ENCODE measurements around the gene LAD1.

The LAD1 gene

DNA sequence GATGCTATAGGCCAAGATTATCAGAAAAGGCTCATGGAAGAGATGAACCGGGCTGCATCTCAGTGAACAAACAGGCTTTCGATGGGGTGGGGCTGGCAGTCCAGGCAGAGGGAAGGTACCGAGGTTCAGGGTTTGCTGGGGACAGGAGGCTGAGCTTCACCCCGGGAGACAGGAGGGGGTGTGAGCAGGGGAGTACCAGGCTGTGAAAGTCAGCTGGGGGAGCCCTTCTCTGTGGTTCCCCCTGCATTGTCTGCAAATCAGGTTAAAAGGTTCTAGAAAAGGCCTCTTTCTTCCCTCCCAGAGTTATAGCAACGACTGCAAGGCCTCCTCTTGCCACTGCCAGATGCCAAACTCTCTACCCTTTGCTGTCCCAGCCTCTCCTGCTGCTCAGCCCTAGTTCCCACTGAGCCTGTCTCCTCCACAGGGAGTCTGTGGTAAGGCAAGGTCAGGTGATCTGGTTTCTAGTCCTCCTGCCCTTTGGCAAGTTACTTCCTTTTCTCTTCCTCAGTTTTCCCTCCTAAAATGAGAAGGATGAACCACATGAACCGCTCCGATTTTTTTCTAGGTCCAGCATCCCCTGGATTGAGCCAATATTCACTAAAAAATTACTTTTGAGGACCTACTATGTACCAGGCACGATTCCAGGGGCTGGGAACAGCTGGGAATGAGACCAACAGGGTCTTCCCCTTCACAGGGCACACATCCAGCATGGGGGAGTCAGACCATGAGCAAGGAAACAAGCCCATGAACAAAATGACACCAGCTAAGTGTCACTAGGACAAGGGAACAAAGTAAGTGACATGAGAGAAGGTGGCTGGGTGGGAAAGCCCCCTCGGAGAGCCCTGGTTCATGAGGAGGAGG is 7.2 kb downstream of the LAD1 start:
- no peak for DNase-seq (ENCODE audit: low spot score)

DNA sequence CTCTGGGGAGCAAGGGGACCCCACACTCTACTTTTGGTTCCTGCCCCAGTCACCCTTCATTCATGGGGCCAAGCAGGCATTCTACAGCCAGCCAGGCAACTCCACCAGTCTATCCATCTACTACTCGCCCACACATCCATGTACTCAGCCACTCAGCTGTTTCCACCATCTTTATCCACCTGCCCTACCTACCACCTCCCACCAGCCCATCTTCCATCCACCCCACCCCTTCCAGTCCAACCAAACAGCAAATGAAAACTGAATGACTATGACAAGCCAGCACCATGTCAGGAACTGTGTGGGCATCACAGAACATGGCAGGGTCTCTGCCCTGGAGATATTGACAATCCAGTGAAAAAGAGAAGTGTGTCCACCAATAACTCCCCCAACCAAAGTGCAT is 7.9 kb downstream of the LAD1 start:
- DNase-seq (ENCODE audit: low spot score): no peak

DNA sequence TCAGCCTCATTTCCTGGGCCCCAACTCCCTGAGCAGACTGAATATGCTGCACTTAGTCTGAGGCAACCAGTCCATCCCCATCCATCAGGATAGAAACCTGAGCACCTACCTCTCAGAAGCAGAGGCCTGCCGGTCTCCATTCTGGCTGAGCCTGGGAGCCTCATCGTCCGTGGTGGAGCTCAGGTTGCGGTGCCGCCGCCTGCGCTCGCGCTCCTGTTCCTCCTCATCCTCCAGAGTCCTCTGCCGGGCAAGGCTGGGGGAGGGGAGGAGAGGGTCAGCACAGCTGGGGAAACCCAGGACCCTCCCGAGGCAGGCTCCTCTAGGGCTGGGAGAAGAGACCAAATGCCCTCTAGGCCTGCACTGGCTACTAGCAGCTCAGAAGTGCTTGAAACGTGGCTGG is 10.1 kb downstream of the LAD1 start:
- DNase-seq (ENCODE audit: low spot score): no peak

DNA sequence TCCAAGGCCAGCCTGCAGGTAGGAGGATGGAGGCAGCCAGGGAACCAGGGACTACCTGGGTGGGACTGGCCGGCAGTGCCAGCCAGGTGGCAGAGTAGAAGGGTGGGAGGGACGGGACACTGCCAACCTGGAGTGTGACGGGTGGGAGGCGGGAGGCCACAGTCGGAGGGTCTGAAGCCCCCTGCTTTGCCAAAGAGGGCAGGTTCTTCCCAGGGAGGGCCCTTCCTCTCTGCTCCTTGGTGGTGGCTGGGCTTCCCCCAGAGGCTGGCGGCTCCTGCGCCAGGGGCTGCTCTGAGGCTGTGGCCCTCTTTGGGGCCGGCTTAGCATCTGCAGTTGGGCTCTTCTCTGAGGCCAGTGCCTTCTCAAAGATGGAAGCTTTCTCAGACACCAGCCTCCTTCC is 12.9 kb downstream of the LAD1 start:
- DNase-seq (ENCODE audit: low spot score): no peak

DNA sequence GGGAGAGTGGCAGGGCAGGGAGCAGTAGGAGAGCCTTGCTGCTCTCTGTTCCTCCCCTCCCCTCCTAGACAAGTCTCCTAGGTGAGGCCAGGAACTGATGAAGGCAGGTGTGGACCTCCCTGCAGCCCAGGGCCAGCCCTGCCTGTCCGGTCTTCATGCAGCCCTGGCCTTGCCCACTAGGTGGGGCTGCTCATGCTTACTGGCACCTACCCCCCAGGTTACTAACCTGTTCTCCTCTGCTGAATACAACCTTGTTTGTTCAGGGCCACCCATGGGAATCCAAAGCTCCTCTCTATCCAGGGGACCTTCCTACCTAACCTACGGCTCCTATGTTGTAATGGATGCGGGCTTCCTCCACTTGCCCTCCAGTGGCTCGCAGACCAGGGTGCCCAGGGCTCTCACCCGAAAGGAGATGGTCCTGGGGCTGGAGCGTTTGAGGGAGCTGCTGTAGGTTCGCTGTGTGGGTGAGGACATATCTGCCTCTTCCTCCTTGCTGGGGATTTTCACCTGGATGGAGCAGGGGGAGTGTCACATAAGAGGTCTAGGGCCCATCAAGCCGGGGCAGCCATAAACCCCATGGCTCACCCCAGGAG is 13.7 kb downstream of the LAD1 start:
- no peak for DNase-seq (ENCODE audit: low spot score)

DNA sequence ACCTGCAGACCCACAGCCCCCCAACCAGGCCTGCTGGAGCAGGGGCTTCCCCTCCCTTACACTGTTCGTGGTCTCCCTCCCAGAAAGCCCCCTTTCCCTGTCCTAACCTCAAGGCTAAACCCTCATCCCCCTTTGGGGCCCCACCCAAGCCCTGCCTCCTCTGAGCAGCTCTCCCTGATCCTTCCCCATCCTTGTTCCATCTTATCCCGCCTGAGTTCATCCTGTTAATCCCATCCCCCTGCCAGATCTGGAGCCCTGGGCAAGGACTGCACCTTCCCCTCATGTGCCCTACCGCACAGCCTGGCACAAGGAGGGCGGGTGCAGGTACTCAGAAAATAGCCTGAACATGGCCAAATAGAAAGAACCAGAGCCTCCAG is 14.7 kb downstream of the LAD1 start:
- DNase-seq (ENCODE audit: low spot score): no peak

DNA sequence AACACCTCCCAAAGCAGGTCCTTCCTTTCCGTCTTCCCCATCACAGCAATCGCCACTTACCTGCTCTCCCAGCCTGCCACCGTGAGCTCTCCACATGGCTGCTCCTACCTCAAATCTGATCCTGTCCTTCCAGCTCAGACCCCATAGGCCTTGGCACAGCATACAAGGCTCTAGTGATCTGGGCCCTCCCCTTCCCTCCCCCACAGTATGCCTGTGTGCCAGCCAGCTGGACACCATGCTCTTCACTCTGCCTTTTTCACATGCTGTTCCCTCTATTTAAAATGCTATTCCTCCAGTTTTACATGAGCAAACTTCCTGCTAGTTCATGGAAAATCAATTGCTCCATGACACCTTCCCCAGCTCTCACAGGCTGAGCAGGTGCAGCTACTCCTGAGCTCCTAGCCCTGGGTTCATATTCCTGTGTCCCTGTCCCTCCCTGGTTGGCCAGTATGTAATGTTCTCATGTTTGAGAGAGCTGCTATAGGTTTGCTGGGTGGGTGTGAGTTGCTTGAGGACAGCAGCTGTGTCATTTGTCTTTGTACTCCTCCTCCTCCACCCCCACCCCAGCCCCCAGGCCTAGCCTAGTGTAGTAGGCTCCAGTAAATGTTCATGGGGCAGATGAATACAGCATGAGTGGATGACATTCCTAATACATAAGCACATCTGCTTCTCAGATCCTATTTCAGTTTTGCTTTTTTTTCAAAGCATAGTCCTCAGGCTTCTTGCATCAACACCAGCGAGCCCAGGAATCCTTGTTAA is 15.3 kb downstream of the LAD1 start:
- DNase-seq (ENCODE audit: low spot score): no peak

DNA sequence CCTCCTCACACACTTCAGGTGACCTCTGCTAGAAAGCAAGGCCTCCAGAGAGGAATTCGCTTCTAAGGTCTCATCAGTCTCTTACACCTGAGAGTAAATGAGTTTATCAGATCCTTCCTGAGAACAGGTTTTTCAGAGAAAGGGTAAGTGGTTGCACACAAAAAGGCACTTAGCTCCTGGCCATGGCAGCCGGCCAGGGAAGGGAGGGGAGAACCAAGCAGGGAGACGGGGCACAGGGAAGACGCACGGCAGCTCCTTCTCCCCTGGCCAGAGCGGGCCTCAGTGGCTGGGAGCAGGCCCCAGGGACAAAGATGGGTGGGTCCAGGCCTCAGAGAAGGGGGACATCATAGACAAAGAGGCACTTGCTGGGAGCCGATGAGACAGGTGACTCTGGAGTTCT is 18.0 kb downstream of the LAD1 start:
- no peak for DNase-seq (ENCODE audit: low spot score)

DNA sequence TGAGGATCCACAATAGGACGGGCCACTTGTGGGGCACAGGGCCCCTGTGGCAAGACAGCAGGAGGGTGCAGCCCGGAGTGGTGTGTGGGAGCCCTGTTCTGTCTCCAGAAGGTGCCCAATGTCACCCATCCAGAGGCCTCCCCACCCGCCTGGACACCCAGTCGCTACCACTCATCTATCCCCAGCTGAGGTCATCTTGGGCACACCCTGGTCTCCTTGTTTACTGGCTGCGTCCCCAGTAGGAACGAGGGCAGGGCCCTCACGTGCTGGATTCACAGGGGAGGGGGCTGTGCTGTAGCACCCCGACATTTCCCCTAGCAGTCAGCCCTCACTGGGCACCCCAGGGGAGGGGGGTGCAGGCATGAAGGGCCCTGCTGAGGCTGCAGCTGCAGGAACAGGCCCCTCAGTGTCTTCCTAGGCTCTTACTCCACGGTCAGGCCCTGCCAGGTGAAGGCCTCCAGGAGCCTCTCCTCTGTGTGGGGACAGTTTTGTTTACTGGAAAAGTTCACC is 19.3 kb downstream of the LAD1 start:
- DNase-seq (ENCODE audit: low spot score): no peak

DNA sequence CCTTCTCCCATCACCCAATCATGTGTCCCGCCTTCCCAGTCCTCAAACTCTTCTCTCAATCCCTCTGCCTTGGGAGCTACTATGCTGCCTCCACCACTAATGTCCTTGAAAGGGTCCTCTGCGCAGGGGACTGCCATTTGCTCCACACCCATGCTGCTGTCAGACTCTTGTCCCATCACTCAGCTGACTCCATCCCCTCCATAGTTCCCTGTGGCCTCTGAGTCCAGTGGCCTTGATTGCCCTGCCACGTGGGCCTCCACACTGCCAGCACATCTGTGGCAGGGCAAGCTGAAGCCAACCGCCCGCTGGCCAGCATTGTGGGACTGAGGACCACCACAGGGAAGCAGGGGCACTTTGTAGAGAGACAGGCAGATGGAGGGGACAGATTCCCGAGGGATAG is 20.3 kb downstream of the LAD1 start:
- no peak for DNase-seq (ENCODE audit: low spot score)

DNA sequence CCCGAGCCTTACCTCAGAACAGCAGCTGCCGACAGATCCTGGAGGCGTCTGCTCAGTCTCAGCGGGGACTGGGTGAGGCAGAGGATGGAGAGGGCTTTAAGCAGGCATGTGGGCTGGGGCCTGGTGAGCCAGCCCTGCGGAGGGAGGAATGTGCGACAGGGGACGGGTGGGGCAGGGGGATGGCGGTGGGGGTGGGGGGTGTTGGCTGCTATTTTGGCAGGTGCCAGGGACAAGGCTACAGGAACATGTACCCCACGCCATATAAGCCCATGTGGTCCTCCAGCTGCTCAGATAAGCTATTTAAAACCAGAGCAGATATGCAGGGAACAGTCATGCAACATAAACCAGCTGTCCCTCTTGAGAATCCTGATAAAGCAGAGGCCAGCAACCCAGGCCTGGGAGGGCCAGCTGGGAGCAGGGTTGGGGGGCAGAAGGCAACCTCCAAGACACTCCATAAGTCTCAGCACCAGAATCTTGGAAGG is 21.5 kb downstream of the LAD1 start, which contains the start of gene TNNT2:
TSS of gene TNNT2 (minus strand) at position 70 of the 482 bp plus-strand sequence. CDS start 4,426 bp downstream, outside the sequence.
- DNase-seq (ENCODE audit: low spot score): no peak

DNA sequence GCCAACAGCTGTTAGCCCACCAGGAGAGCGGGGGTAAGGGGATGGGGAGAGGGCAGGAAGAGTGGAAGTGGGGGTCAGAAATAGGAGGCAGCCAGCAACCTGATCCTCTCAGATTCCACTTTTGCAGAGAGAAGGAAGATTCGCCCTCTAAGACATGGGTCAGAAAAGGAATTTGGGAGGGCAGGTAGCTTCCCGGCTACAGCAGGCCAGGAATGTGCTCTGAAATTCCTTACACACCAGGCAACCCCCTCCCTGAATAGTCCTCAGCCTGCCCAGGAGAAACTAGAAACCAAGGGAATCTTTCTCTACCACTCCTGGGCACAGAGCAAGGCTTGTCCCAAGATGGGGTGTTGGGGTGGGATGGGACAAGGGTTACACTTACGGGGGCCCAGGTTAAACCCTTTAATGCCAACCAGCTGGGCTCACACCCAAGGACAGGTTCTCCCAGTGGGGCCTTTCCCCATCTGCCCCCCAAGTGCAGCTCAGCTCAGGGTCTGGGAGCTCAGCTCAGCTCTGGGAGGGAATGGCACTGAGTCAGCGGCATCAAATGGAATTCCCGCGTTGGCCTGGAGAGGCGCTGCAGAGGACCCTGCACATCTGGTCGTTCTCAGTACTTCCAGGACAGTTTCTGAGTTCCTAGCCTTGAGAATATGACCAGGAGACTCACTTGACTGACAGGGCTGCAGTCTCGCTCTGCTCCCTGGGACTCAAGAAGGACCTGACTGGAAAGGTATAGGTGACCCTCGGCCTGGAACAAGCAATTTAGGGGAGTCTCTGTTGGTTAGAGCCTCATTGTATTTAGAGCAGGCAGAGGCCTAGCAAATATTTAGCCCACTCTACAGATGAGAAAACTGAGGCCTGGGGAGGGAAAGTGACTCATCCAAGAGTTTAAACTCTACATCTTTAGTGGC is 22.4 kb downstream of the LAD1 start:
- no peak for DNase-seq (ENCODE audit: low spot score)

DNA sequence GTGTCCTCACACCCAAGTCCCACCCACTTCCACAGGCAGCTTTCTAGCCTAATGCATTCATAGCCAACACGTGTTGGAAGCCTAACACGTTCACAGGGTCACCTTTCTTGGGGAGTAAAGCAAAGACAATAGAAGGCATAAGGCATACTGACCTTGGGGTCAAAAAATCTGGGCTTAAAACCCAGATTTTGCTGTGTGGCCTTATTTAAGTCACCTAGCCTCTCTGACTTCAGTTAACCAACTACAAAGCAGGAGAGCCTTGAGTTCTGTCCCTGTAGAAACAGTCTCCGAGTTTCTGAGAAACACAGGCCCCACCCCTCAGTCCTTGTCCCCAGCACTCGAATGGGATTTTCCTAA is 23.0 kb downstream of the LAD1 start:
- DNase-seq (ENCODE audit: low spot score): no peak

DNA sequence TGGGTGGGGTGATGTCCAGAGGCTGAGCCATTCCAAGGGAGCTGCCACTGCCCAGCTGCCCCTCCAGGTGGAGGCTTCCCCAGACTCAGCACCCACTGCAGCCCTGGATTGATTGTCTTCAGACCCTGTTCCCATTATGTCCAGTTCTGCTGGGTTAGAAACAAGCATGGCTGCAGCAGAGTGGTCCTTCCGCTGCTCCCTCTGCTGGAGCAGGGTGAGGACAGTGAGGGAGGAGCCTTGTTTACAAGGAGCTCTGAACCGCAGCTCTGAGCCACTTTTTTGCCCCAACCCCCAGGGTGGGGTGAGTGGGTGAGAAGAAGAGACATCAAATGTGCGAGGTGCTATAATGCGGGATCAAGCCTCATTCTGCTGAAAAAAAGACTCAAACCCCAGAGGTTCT is 24.0 kb downstream of the LAD1 start:
- no peak for DNase-seq (ENCODE audit: low spot score)

DNA sequence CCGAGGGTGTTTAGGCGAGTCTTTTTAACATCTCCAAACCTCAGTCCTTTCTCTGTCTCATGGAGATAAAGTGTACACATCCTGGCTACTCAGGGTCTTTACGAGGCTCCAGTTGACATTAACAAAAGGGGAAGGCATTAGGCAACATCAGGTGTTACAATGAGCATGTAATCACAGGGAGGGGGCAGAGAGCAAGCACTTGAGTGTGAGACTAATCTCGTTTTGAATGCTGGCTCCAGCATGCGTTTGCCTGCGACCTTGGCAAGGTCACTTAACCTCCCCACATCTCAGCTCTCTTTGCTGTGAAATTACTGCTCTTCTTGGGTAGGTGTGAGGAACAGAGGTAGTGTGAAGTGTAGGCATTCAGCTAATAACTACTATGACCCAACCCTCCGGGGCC is 24.8 kb downstream of the LAD1 start:
- no peak for DNase-seq (ENCODE audit: low spot score)

DNA sequence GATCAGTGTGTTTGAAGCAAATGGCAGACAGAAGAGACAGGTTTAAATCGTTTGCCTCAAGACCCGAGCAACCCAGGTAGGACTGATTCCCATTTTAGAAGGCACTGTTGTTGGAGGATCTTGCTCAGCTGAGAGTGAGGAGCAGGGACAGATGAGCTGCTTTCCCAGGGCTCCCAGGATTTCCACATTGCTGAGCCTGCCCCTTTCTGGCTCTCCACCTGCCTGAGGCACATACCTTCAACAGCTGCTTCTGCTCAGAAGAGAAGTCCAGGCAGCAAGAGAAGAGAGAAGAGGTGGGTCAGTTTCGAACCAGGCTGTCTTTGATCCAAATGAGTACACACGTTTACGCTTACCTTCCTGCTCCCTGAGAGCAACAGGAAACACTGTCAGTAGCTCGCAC is 27.3 kb downstream of the LAD1 start:
- no peak for DNase-seq (ENCODE audit: low spot score)

DNA sequence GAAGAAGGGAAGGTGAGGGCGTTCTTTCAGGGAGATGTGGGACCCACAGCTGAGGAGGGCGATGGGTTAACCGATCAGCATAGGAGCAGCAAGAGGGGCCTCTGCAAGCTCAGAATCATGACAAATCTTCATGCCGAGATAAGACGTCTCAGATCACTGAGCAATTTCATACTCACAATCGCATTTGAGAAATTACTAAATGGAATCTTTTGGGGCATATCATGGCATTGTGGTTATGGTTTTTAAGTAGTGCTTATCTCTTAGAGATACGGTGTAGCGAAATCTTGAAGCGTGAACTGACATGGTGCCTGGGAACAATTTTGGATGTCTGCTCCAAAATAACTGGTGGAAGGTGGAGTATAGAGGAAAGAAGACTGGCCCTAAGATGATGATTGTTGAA is 27.8 kb downstream of the LAD1 start:
- DNase-seq (ENCODE audit: low spot score): no peak

DNA sequence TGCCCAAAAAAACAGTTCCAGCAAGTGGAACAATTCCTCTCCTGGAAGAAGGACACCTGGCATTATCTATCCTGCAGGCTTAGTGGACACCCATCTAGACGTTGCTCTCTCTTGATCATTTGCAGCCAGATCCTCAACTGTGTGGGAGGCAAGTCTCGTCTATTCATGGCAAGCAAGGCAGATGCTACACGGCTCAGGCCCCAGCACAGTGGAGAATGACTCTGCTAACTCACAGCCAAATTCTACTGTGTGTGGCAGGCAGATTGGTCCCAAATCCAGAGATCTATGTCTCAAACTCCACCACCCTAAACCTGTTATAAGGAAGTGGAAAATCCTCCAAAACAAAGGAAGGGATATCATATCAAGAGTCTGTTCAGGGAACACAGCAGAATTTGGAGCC is 28.6 kb downstream of the LAD1 start:
- no peak for DNase-seq (ENCODE audit: low spot score)

DNA sequence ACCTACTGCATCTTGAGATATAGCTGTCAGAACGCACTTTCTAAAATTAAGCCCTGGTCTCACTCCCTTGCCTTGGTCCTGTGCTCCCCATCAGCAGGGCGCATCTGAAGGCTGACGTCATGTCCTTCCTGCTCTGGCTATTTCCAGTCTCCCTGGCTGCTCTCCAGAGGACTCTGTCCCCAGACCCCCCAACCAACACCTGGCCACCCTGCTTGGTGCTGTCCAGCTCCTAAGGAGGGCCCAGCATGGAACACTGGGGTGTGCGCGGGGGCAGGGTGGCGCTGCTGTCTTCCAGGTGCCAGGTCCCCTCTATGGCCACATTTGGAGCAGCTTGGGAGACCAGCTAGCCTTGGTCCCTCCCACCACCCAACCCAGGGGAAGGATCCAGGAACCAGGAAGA is 29.9 kb downstream of the LAD1 start:
- no peak for DNase-seq (ENCODE audit: low spot score)

DNA sequence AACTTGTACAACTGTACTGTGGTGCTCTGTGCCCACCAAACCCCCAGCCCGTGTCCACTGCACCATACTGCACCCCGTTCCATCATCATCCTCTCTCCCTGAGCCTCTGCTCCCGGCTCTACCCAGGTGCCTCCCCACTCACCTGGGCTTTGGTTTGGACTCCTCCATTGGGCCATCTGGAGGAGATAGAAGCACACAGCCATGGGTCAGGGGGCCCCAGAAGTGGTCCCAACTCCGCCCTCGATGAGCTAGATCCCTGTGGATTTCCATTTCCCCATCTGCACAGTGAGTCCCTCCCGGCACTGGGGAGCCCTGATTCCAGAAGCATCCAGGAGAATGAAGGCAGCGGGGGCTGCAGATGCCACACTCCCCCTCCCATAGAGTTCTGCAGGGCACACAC is 32.4 kb downstream of the LAD1 start:
- no peak for DNase-seq (ENCODE audit: low spot score)

DNA sequence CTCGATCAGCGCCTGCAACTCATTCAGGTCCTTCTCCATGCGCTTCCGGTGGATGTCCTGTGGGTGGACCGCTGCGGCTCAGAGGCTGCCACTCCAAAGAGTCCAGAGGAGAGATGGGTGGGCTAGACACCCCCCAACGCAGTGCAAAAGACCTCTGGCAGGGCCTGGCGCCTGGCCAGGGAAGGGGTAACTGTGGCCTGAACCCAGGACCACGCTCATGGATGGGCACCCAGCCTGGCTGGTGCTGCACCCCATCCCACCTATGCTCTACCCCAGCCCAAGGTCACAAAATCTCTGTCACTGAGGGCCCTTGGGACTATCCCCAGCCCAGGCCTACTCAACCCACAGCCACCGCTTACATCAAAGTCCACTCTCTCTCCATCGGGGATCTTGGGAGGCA is 33.9 kb downstream of the LAD1 start:
- DNase-seq (ENCODE audit: low spot score): no peak

DNA sequence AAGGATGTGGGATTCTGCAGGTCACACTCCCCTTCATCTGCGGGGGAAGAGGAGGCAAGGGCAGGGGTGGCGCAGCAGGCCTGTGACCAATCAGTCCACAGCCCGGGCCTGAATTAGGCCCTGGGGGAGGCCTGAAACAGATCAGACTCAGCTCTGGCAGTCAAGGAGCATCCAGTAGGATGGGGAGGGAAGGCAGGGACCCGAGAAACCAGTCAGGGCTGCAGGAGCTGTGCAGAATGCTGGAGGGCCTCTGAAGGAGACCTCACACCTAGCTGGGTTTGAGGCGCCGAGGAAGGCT is 34.4 kb downstream of the LAD1 start:
- no peak for DNase-seq (ENCODE audit: low spot score)

Data from CD4-positive, alpha-beta T cell treated with Interleukin-6 at 100 ng/mL for 8 hours (primary cell).